Parathyroid adenoma (tissue), 2 donors: ENCODE data around the gene NSDHL.
"Not testable (repeated sequence)": the region's sequence is repeated elsewhere in the genome, so short reads cannot be mapped to it uniquely, and the experiment has no call there.

Source experiments
- H2AFZ ChIP-seq: fragments of 300-600 bp; sonication (generic); one replicate; pipeline ENCODE4 v1.7.0; 2017; ENCODE audit warnings: antibody characterized with exemption, mild to moderate bottlenecking
- H3K27ac ChIP-seq: fragments of 300-600 bp; sonication (generic); one replicate; pipeline ENCODE4 v1.7.0; 2017
- H3K27me3 ChIP-seq: fragments of 300-600 bp; sonication (generic); one replicate; pipeline ENCODE4 v1.7.0; 2017; ENCODE audit warnings: low read length; ENCODE audit not compliant: control insufficient read depth, insufficient read depth
- H3K36me3 ChIP-seq: fragments of 300-600 bp; sonication (generic); one replicate; pipeline ENCODE4 v1.7.0; 2017; ENCODE audit warnings: low read length; ENCODE audit not compliant: control insufficient read depth, insufficient read depth
- H3K4me1 ChIP-seq: fragments of 300-600 bp; sonication (generic); one replicate; pipeline ENCODE4 v1.7.0; 2017; ENCODE audit warnings: control low read depth
- H3K4me2 ChIP-seq: fragments of 300-600 bp; sonication (generic); one replicate; pipeline ENCODE4 v1.7.0; 2017; ENCODE audit warnings: low read length
- H3K4me3 ChIP-seq: fragments of 300-600 bp; sonication (generic); one replicate; pipeline ENCODE4 v1.7.0; 2017; ENCODE audit warnings: low read depth, low read length
- H3K79me2 ChIP-seq: fragments of 300-600 bp; sonication (generic); one replicate; pipeline ENCODE4 v1.7.0; 2017; ENCODE audit warnings: control low read depth
- H3K9ac ChIP-seq: fragments of 300-600 bp; sonication (generic); one replicate; pipeline ENCODE4 v1.7.0; 2017; ENCODE audit warnings: mild to moderate bottlenecking
- H3K9me3 ChIP-seq: fragments of 300-600 bp; sonication (generic); one replicate; pipeline ENCODE4 v1.7.0; 2017; ENCODE audit warnings: low read length; ENCODE audit not compliant: control insufficient read depth
- TF ChIP-seq, protein P1 (sequence below): fragments of 300-600 bp; sonication (generic); IDR thresholded peaks from one replicate; pipeline ENCODE4 v1.7.0; 2017; ENCODE audit warnings: antibody characterized with exemption, mild to moderate bottlenecking
- donor health status: primary hyperparathyroidism.

Gene NSDHL

DNA sequence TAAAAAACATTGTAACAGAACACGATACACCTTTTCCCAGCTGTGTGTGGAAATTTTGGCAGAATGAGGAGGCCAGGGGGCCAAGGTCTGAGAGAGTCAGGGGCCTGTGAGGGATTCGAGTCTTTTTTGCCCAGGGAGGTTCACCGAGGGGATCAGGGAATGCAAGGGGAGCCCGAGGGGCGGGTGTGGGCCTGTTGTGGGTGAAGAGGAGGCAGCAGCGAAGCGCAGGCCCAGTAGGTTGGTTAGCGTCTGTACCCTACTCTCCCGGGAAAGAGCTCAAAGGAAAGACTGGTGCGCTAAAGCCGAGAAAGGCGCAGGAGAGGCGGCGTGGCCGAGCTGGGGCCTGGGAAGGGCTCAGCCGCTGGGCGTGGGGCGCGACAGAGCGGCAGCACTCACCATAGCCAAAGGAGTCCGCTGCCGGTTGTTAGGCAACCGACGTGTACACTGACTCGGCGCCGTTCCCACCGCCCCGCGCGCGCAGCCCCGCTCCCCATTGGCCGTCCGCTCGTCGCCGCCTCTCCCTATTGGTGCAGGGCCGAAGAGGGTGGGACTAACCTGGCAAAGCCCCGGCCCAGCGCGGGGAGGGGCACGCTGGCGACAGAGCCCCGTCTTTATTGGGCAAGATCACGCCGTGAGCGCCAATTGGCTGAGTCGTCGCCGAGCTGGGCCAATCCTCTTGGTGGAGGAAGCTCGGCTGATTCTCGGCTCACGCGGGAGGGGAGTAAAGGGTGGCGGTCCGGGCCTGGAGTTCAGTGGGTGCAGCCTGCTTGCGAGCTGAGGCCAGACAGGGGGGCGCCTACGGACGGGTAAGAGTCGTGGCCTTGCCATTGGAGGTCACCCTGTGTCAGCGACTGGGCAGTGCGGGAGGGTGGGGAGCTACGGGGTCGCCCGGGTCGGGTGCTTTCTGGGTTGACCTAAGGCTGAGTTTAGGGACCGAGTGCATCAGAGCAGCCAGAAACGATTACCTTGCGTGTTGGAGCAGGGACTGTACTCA lies at the start of gene NSDHL, which contains the start of gene CETN2:
NSDHL (plus strand) TSS at position 752 of the 994 bp plus-strand sequence. CDS start 15,262 bp downstream, outside the sequence.
CETN2 (minus strand) TSS at position 446 of the 994 bp plus-strand sequence; CDS start at position 399, 47 bp downstream.
- Histone ChIP-seq H3K4me1 (no peaks in the 10 kb centered on the region), H2AFZ (peak within 1 kb of the TSS; percentile 79), H3K36me3 (no peaks in the 10 kb centered on the region), H3K9me3 (no peaks in the 10 kb centered on the region), H3K27me3 (no peaks in the 10 kb centered on the region), H3K27ac (peak within 1 kb of the TSS; percentile 29), H3K79me2 (peaks cover 2% of the 10 kb centered on the region), H3K4me2 (peak within 1 kb of the TSS; percentile 78), H3K9ac (peak within 1 kb of the TSS; percentile 31), H3K4me3 (peak within 1 kb of the TSS; percentile 74)
- TF ChIP-seq, protein P1, sequence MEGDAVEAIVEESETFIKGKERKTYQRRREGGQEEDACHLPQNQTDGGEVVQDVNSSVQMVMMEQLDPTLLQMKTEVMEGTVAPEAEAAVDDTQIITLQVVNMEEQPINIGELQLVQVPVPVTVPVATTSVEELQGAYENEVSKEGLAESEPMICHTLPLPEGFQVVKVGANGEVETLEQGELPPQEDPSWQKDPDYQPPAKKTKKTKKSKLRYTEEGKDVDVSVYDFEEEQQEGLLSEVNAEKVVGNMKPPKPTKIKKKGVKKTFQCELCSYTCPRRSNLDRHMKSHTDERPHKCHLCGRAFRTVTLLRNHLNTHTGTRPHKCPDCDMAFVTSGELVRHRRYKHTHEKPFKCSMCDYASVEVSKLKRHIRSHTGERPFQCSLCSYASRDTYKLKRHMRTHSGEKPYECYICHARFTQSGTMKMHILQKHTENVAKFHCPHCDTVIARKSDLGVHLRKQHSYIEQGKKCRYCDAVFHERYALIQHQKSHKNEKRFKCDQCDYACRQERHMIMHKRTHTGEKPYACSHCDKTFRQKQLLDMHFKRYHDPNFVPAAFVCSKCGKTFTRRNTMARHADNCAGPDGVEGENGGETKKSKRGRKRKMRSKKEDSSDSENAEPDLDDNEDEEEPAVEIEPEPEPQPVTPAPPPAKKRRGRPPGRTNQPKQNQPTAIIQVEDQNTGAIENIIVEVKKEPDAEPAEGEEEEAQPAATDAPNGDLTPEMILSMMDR = no peak

DNA sequence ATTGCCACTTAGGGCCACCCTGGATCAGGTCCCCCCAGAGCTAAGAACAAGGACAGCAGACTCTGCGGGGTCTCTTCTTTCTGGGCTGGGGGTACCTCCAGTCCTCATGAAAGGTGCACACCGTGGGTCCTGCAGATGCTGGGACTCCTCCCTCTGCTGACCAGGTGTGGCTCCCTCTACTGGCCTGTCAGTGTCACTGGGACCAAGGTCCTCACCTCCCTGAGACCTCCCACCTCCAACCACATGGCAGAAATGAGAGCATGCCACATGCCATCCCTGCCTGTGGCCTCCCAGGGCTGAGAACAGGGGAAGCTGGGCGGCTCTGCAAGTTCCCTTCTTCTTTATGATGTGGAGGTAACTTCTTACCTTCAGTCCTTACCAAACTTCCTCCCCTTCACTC lies 43.8 kb upstream of the NSDHL start:
- not testable (repeated sequence) for H3K4me1 ChIP-seq, H3K27ac ChIP-seq, H3K4me2 ChIP-seq, H3K79me2 ChIP-seq, H3K9me3 ChIP-seq, H3K36me3 ChIP-seq, H3K4me3 ChIP-seq, H2AFZ ChIP-seq, H3K27me3 ChIP-seq, H3K9ac ChIP-seq

DNA sequence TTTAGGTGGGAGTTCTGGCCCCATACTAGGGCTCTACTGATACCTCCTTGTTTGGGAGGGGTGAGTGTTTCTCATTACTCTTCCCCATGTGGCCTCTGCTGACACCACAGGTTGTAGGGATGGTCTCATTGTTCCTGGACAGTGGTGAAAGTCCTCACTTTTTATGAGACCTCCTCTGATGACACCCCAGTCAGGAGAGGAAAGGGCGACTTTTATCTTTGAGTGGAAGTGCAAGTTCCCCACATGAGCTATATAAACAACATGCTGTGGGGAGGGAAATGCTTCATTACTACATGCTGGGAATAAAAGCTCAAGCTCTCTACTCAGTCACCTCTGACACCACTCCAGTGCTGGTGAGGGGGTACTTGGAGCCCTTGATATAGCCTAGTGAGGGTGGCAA lies 31.9 kb upstream of the NSDHL start:
- TF ChIP-seq, protein P1 = no peak
- no peaks in the 10 kb centered on the region for H3K36me3 ChIP-seq

DNA sequence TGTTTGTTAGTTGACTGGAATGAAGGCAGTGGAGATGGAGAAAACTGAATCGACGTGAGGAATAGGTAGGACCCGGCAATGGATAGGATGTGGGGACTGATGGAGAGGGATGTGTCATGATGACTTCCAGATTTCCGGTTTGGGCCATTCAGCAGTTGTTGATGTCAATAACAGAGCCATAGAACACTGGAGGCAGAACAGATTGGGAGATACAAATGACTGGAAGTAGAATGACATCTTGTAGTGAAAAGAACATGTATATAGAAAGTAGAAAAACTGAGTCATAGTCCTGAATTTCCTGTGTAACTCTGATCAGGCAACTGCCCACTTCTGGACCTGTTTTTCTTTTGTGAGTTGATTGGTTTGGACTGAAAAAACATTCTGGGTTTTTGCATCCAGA lies 24.8 kb upstream of the NSDHL start:
- Histone ChIP-seq H3K4me1 (no peaks in the 10 kb centered on the region), H3K4me2 (no peak overlapping the region), H3K79me2 (no peaks in the 10 kb centered on the region), H3K4me3 (no peak overlapping the region), H3K9me3 (no peaks in the 10 kb centered on the region), H3K27me3 (no peaks in the 10 kb centered on the region), H3K36me3 (no peaks in the 10 kb centered on the region), H2AFZ (no peak overlapping the region), H3K9ac (no peak overlapping the region), H3K27ac (no peak overlapping the region)
- TF ChIP-seq, protein P1 = no peak

More for the DNA sequence above, 31.9 kb upstream of the NSDHL start:
- H3K4me2 ChIP-seq = no peak overlapping the region
- H3K4me3 ChIP-seq = no peak overlapping the region
- no peaks in the 10 kb centered on the region for H3K27me3 ChIP-seq
- no peak overlapping the region for H3K9ac ChIP-seq
- no peak overlapping the region for H2AFZ ChIP-seq
- no peaks in the 10 kb centered on the region for H3K9me3 ChIP-seq
- H3K79me2 ChIP-seq = no peaks in the 10 kb centered on the region
- H3K27ac ChIP-seq = no peak overlapping the region
- H3K4me1 ChIP-seq = no peaks in the 10 kb centered on the region

DNA sequence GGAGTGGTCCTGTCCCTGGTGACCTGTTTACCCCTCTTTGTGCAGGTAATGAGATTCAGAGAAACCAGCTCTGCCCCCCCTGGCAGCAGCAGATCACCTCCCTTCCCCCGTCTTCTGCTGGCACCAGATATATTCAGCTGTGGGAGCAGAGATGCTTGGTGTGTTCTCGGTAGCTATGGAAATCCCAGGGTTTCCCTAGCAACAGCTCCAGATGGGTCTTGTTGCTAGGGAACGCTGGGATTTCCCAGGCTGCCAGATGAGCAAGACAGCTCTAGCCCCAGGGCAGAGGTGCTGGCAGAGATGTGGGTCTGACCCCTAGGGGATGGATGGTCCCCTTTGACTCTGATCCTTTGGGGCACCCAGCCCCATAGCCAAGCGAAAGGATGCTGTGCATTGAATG lies 20.5 kb upstream of the NSDHL start:
- H3K9ac ChIP-seq = no peak overlapping the region
- no peak overlapping the region for H2AFZ ChIP-seq
- H3K4me2 ChIP-seq = no peak overlapping the region
- TF ChIP-seq, protein P1 = no peak
- H3K36me3 ChIP-seq = no peaks in the 10 kb centered on the region
- H3K27me3 ChIP-seq = no peaks in the 10 kb centered on the region
- no peak overlapping the region for H3K27ac ChIP-seq
- no peaks in the 10 kb centered on the region for H3K9me3 ChIP-seq
- no peak overlapping the region for H3K4me3 ChIP-seq
- no peaks in the 10 kb centered on the region for H3K4me1 ChIP-seq
- no peaks in the 10 kb centered on the region for H3K79me2 ChIP-seq
